Ovary (tissue), 10 donors: ENCODE results near the gene KLF1. TPM values are rescaled to one million over a fixed set of nuclear protein-coding genes. Genes with fewer than 3 reads are reported as not detected.

Source experiments
- DNase-seq, 5 donors: peaks; one replicate each; pipeline ENCODE4 v3.0.0-alpha.2; 2019 to 2020
- H3K27ac ChIP-seq, 2 donors: fragments of 200-600 bp; one replicate each; pipeline versions ENCODE4 v1.5.1 to v1.8.0; 2019 to 2022
- H3K27me3 ChIP-seq: fragments of 200-600 bp; one replicate; pipeline ENCODE4 v1.8.0; 2022
- H3K36me3 ChIP-seq: fragments of 200-600 bp; sonication (generic); one replicate; pipeline ENCODE4 v1.5.1; 2019
- H3K4me1 ChIP-seq: one replicate; pipeline ENCODE4 v1.8.1; 2013; ENCODE audit warnings: mild to moderate bottlenecking, moderate library complexity; ENCODE audit not compliant: insufficient read depth
- H3K4me3 ChIP-seq: fragments of 200-600 bp; sonication (generic); one replicate; pipeline ENCODE4 v1.5.1; 2017
- H3K9me3 ChIP-seq, 2 donors: fragments of 200-600 bp in 1 of 2; sonication (generic) in 1 of 2; one replicate each; pipeline versions ENCODE4 v1.5.1 to v1.8.1; 2013 to 2019; ENCODE audit warnings: mild to moderate bottlenecking in 1 of 2, moderate library complexity in 1 of 2
- EP300 ChIP-seq: sonication (generic); formaldehyde crosslinking; IDR thresholded peaks from one replicate; pipeline ENCODE4 v1.6.1; 2017; ENCODE audit warnings: antibody characterized with exemption
- POLR2A ChIP-seq: fragments of 450-650 bp; IDR thresholded peaks from one replicate; pipeline ENCODE4 v1.6.1; 2017; ENCODE audit warnings: antibody characterized with exemption, mild to moderate bottlenecking, moderate library complexity
- WGBS, 3 donors: extraction: QIAGEN DNeasy Blood & Tissue Kit in 1 of 3; methylation state at CpG; one replicate each; pipeline versions ENCODE4 v1.1.5 to v1.1.7; 2013 to 2017; 5-methylcytosine and 5-hydroxymethylcytosine counted together
- intact Hi-C, 4 donors: fragments of 100-400 bp; cut with DNase I; formaldehyde crosslinking; loops; one replicate each; pipeline versions ENCODE4 v1.11.0 to v1.15.1; 2022 to 2023
- long read RNA-seq, 3 donors: library from polyadenylated mRNA in 2 of 3; unstranded in 2 of 3; transcript quantifications; one replicate each; pipeline ENCODE4 v2.0.0 and lab custom pipeline, GENCODE V29; 2021 to 2026
- polyA plus RNA-seq, 2 donors: library from polyadenylated mRNA; stranded (reverse); fragments of 200-250 nt in 1 of 2; fragments of 350-450 nt in 1 of 2; fragmentation: Illumina TruSeq in 1 of 2; extraction: RNeasy Lipid Tissue Mini Kit (QIAGEN cat#74804) in 1 of 2; gene quantifications; one replicate each; pipeline ENCODE4 v1.2.3, GENCODE V29; 2013 to 2014
- total RNA-seq, 7 donors: library from RNA; depleted of rRNA in 2 of 7; stranded (reverse); fragments of >200 nt in 2 of 7; fragmentation: NEBNext Ultra II Directional in 3 of 7; extraction: Animal tissue kit (Norgen Biotek cat#: 25700) in 3 of 7; gene quantifications; one replicate each; pipeline versions ENCODE4 v1.1.0 to v1.2.4, GENCODE V29; 2016 to 2023
- TF ChIP-seq, protein P1 (sequence below), 3 donors: fragments of 450-650 bp in 2 of 3; fragments of 200-600 bp in 1 of 3; IDR thresholded peaks; one replicate each; pipeline versions ENCODE4 v1.5.1 to v1.8.0; 2016 to 2022; ENCODE audit warnings: antibody characterized with exemption in 3 of 3, mild to moderate bottlenecking in 1 of 3
- donor health status: DM: no; HTN: no; CAD: no; lungs with moderate emphysema.
- donor health status: DM: no; HTN: no; CAD: no.
- donor health status: Bipolar disorder and iron deficiency.
- donor health status: DM: yes; HTN: yes; CAD: no.
- donor health status: DM: no; HTN: no; CAD: no.
- donor health status: DM: yes; HTN: yes; CAD: no.

The KLF1 gene
- total RNA-seq, result under 1 TPM in 1 of 7 donors, not detected in 6; 0.13 TPM
- not detected for polyA plus RNA-seq
- long read RNA-seq, donor 1, result 0 reads
- long read RNA-seq, donor 2, result 0 reads
- long read RNA-seq, donor 3, result 0 reads

DNA sequence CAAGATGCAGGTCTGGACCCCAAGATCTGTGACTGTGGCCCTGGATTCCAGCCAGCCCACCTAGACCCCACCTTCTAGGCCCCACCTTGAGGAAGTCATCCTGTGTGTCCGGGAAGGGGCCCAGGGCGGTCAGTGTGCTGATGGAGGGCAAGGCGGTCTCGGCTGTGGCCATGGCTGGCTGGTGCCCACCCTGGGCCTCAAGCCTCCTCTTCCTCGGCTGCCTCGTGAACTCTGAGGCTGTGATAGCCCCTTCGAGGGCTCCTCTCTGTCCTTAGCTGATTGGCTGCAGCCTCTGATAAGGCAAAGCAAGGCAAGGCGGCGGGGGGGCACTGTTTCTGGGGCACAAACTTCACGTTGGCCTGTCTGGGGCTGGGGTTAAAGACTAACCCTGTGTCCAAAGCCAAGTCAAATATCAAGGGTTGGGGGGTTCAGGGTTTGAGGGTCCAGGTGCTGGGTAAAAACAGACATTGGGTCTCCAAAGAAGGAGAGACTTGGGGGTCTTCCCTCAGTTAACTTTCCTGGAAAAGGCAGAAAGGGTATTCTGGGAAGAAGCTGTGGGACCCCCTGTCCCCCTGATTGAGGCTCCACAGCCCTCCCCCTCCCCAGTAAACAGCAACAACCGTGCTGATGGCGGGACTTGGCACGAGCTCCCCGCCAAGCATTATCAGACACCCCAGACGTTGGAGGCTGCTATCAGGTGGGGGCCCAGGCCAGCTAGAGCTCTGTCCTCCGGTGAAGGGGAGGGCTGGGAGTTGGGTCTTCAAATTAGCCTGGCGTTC is at the start of gene KLF1:
Gene KLF1, minus strand, starts transcription at position 233 of the 779 bp plus-strand sequence. Its CDS starts 61 bp downstream, at position 172.
- H3K9me3 ChIP-seq, result no peaks in the 10 kb centered on the region
- no peaks in the 10 kb centered on the region for H3K27me3 ChIP-seq
- no peaks in the 10 kb centered on the region for H3K36me3 ChIP-seq
- TF ChIP-seq POLR2A (no peak), EP300 (no peak)
- TF ChIP-seq, protein P1, sequence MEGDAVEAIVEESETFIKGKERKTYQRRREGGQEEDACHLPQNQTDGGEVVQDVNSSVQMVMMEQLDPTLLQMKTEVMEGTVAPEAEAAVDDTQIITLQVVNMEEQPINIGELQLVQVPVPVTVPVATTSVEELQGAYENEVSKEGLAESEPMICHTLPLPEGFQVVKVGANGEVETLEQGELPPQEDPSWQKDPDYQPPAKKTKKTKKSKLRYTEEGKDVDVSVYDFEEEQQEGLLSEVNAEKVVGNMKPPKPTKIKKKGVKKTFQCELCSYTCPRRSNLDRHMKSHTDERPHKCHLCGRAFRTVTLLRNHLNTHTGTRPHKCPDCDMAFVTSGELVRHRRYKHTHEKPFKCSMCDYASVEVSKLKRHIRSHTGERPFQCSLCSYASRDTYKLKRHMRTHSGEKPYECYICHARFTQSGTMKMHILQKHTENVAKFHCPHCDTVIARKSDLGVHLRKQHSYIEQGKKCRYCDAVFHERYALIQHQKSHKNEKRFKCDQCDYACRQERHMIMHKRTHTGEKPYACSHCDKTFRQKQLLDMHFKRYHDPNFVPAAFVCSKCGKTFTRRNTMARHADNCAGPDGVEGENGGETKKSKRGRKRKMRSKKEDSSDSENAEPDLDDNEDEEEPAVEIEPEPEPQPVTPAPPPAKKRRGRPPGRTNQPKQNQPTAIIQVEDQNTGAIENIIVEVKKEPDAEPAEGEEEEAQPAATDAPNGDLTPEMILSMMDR (IDR thresholded peaks at IDR 0.05), result no peak
- intact Hi-C loops, result no loop called here
- no peak within 1 kb of the TSS for H3K27ac ChIP-seq
- DNase-seq, result no peak
- 51 to 67% (median 56%) methylated on average over 12 to 17 of the region's 17 CpGs for WGBS, 3 donors
- H3K4me1 ChIP-seq, result peaks cover 5% of the 10 kb centered on the region
- H3K4me3 ChIP-seq, result no peak within 1 kb of the TSS

DNA sequence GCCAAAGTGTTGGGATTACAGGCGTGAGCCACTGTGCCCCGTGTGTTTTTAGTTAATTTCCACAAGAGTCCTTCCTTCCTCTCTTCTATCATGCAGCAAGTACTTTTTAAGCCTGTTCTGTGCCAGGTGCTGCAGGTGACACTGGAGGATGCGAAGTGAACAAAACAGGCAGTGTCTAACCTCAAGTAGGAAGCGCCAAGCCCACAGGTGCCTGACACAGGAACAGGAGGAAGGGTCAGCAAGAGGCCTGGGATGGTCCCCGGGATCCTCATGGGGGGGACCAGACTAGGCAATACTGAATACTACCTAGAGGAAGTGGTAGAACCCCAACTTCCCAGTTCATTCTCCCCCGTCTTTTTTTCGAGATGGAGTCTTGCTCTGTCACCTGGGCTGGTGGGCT is 49.6 kb upstream of the KLF1 start:
- Histone ChIP-seq H3K4me1 (peaks cover 10% of the 10 kb centered on the region), H3K4me3 (no peak overlapping the region), H3K27me3 (no peaks in the 10 kb centered on the region), H3K9me3 (no peaks in the 10 kb centered on the region), H3K36me3 (no peaks in the 10 kb centered on the region), H3K27ac (no peak overlapping the region)
- TF ChIP-seq EP300 (no peak), POLR2A (no peak)
- intact Hi-C loops, result no loop called here
- 65 to 74% (median 66%) methylated on average over 7 of the region's 7 CpGs for WGBS, 3 donors
- DNase-seq, result no peak

DNA sequence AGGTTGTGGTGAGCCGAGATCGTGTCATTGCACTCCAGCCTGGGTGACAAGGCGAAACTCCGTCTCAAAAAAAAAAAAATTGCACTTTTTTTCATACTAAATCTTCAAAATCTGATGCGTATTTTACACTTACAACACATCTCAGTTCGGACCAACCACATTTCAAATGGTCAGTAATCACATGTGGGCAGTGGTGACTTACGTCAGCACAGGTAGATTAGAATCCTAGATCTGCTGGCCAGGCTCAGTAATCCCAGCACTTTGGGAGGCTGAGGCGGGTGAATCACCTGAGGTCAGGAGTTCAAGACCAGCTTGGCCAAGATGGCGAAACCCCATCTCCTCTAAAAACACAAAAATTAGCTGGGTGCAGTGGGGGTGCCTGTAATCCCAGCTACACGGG is 48.1 kb upstream of the KLF1 start:
- no peaks in the 10 kb centered on the region for H3K9me3 ChIP-seq
- intact Hi-C loops, result no loop called here
- no peaks in the 10 kb centered on the region for H3K36me3 ChIP-seq
- TF ChIP-seq, protein P1 (IDR thresholded peaks at IDR 0.05), result no peak
- no peak for TF ChIP-seq EP300
- TF ChIP-seq POLR2A, result no peak
- H3K27me3 ChIP-seq, result no peaks in the 10 kb centered on the region
- H3K4me3 ChIP-seq, result no peak overlapping the region
- WGBS, 3 donors, result 82 to 89% (median 89%) methylated on average over 10 of the region's 10 CpGs
- no peak for DNase-seq
- H3K4me1 ChIP-seq, result peaks cover 10% of the 10 kb centered on the region
- H3K27ac ChIP-seq, result no peak overlapping the region

DNA sequence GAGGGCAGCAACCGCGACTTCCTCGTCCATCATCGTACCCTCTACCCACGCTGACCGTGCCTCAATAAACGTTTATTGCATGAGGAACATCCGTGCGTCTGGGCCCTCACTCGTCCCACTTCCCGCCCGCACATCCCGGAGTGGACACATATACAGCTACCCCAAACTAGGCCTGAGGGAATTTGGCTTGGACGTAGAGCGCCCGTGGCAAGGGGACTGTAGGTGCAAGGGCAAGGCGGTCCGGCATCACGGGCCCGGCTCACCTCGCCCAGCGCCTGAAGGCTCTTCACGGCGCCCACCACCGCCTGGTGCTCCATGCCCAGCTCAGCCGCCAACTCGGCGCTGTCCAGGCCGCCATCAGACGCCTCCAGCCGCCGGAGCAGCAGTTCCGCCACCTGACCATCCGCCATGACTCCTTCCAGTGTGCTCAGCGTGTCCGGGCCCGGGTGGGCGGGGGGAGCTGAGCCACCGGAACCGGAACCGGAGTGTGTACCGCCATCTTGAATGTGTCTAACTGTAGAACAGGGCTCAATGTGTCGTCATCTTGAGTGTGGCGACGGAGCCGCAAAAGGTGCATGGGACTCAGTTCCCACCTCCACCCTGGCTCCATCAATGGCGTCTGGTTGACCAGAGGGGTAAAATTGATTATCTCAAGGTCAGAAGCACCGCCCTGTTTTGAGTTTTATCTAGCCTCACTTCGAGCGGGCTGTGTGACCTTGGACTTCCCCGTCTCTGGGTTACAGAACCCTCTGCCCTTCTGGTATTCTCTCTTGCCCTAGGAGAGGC is 46.5 kb upstream of the KLF1 start, which contains the start of gene FARSA:
Gene FARSA, minus strand, starts transcription at position 425 of the 786 bp plus-strand sequence. Its CDS starts 15 bp downstream, at position 410.
- Histone ChIP-seq H3K27me3 (no peaks in the 10 kb centered on the region), H3K4me1 (peaks cover 9% of the 10 kb centered on the region), H3K36me3 (no peaks in the 10 kb centered on the region), H3K4me3 (peak within 1 kb of the TSS; percentile 93), H3K9me3 (no peaks in the 10 kb centered on the region), H3K27ac (peak within 1 kb of the TSS; percentile 48 to 52)
- peak; percentile 88 to 92 (median 90) for DNase-seq
- intact Hi-C loops, result no loop called here
- WGBS, 3 donors, result 0 to 2% (median 0%) methylated on average over 41 to 51 of the region's 51 CpGs
- TF ChIP-seq POLR2A (peak; percentile 43), EP300 (no peak)
- TF ChIP-seq, protein P1 (IDR thresholded peaks at IDR 0.05), result no peak
